NB4 (cell line): ENCODE data around the gene MGRN1.

Experiments
- MYC ChIP-seq: IDR thresholded peaks from 2 replicates; pipeline ENCODE4 v1.6.1; 2011; ENCODE audit warnings: low read depth, low read length
- POLR2A ChIP-seq: IDR thresholded peaks from 2 replicates; pipeline ENCODE4 v1.6.1; 2011; ENCODE audit warnings: mild to moderate bottlenecking; ENCODE audit not compliant: insufficient read length; ENCODE audit errors: extremely low read depth
- TF ChIP-seq, protein P1 (sequence below): IDR thresholded peaks from one replicate; pipeline ENCODE4 v1.5.1; 2012; ENCODE audit warnings: low read depth, low read length
- TF ChIP-seq, protein P2 (sequence below): IDR thresholded peaks from 2 replicates; pipeline ENCODE4 v1.6.1; 2011; ENCODE audit warnings: low read depth, low read length

DNA sequence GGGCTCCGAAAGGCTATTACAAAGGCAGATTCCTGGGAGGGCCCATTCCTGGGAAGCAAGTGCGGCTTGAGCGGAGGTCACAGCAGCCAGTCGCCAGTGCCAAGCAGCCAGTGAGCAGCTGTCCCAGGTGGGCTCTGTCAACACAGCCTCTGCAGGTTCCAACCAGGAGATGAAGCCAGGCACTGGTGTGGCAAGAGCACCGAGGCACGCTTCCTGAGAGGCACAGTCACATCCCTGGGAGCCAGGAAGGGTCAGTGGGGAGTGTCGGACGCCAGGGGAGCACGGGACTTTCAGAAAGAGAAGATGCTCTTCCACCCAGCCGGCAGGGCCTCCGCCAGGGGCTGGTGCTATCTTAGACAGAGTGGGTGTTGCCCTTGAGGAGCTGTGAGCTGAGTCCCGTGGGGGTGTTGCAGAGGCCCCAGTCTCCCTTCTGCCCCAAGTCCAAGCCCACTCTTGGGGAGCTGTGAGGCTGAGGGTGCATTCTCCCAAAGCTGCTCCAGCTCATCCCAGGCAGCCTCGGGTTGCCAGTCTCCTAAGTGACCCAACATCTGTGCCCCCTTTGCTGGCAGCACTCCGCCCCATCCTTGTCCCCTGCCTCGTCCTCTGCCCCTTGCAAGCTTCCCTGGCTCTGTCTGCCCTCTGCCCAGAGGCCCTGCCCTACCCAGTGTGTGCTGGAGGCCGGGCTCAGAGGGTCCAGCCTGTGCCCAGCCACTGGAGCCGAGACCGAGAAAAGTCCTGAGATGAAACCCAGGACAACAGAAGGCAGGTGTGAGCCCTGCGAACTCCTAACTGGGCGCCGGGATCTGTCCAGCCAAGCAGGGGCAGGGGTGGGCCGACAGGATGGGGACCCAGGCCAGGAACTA is 16.6 kb upstream of the MGRN1 start:
- TF ChIP-seq, protein P1, sequence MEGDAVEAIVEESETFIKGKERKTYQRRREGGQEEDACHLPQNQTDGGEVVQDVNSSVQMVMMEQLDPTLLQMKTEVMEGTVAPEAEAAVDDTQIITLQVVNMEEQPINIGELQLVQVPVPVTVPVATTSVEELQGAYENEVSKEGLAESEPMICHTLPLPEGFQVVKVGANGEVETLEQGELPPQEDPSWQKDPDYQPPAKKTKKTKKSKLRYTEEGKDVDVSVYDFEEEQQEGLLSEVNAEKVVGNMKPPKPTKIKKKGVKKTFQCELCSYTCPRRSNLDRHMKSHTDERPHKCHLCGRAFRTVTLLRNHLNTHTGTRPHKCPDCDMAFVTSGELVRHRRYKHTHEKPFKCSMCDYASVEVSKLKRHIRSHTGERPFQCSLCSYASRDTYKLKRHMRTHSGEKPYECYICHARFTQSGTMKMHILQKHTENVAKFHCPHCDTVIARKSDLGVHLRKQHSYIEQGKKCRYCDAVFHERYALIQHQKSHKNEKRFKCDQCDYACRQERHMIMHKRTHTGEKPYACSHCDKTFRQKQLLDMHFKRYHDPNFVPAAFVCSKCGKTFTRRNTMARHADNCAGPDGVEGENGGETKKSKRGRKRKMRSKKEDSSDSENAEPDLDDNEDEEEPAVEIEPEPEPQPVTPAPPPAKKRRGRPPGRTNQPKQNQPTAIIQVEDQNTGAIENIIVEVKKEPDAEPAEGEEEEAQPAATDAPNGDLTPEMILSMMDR: no peak
- TF ChIP-seq POLR2A (no peak), MYC (no peak)
- TF ChIP-seq, protein P2, sequence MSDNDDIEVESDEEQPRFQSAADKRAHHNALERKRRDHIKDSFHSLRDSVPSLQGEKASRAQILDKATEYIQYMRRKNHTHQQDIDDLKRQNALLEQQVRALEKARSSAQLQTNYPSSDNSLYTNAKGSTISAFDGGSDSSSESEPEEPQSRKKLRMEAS: no peak
